H1 (cell line): ENCODE measurements around the gene FCN3. TPM values are rescaled to one million over a fixed set of nuclear protein-coding genes. Genes with fewer than 3 reads are reported as not detected.

Source experiments
- CTCF ChIA-PET: fragments of 300-600 bp; sonication (Branson Sonifier 250); formaldehyde crosslinking; loops from one replicate; lab custom pipeline; 2021; ENCODE audit not compliant: partially characterized antibody; lab: Charles Lee
- POLR2A ChIA-PET: fragments of 300-600 bp; sonication (Branson Sonifier 250); formaldehyde crosslinking; loops from one replicate; lab custom pipeline; 2021; ENCODE audit warnings: inconsistent platforms; ENCODE audit not compliant: partially characterized antibody; lab: Charles Lee
- DNase-seq, 2 experiments: peaks; one replicate each; pipeline versions ENCODE4 v3.0.0 to v3.0.0-alpha.2; 2010 to 2022; ENCODE audit warnings: low spot score in 2 of 2, low read depth in 1 of 2, mixed read lengths in 1 of 2
- FAIRE-seq: peaks from 2 replicates; lab custom pipeline; 2011; peaks lifted over from hg19 to GRCh38; lab: Jason Lieb, UNC
- H2AFZ ChIP-seq: 2 replicates; pipeline ENCODE4 v1.8.1; 2012; ENCODE audit warnings: low read length, inconsistent platforms
- H2AK5ac ChIP-seq: 2 replicates; pipeline ENCODE4 v1.6.1; 2013; ENCODE audit warnings: low read depth, low read length
- H2BK120ac ChIP-seq: replicated peaks from 2 replicates; pipeline ENCODE3; 2013; ENCODE audit warnings: low read depth, low read length, inconsistent platforms
- H2BK12ac ChIP-seq: 2 replicates; pipeline ENCODE4 v1.6.1; 2013; ENCODE audit warnings: low read depth, low read length
- H2BK15ac ChIP-seq: 2 replicates; pipeline ENCODE4 v1.6.1; 2013; ENCODE audit warnings: low read length
- H2BK20ac ChIP-seq: 2 replicates; pipeline ENCODE4 v1.6.1; 2013; ENCODE audit warnings: low read length
- H2BK5ac ChIP-seq: 2 replicates; pipeline ENCODE4 v1.6.1; 2013; ENCODE audit warnings: low read depth, low read length
- H3K14ac ChIP-seq: 2 replicates; pipeline ENCODE4 v1.6.1; 2013; ENCODE audit warnings: inconsistent platforms; ENCODE audit not compliant: insufficient read length
- H3K18ac ChIP-seq: 2 replicates; pipeline ENCODE4 v1.6.1; 2013; ENCODE audit warnings: low read length; ENCODE audit errors: extremely low read depth
- H3K23ac ChIP-seq: 2 replicates; pipeline ENCODE4 v1.6.1; 2013; ENCODE audit warnings: inconsistent platforms; ENCODE audit not compliant: insufficient read length
- H3K23me2 ChIP-seq: 2 replicates; pipeline ENCODE4 v1.6.1; 2013; ENCODE audit warnings: low read depth, low read length
- H3K27ac ChIP-seq: 2 replicates; pipeline ENCODE4 v1.6.1; 2011; ENCODE audit warnings: low read depth, low read length, inconsistent platforms
- H3K27me3 ChIP-seq, 4 experiments: replicated peaks in 1 of 4; 1 replicate in 1 of 4; 2 replicates in 3 of 4; pipeline versions ENCODE4 v1.6.1 to v1.8.1; 2011 to 2013; ENCODE audit warnings: low read length in 3 of 4, mild to moderate bottlenecking in 3 of 4, inconsistent platforms in 2 of 4, mixed read lengths in 2 of 4, moderate library complexity in 1 of 4; ENCODE audit not compliant: control insufficient read depth in 3 of 4, insufficient read depth in 3 of 4; ENCODE audit errors: extremely low read depth in 1 of 4
- H3K36me3 ChIP-seq, 4 experiments: 2 replicates each; pipeline versions ENCODE4 v1.6.1 to v1.8.1; 2011 to 2013; ENCODE audit warnings: mild to moderate bottlenecking in 4 of 4, low read length in 3 of 4, moderate library complexity in 2 of 4, control low read depth in 1 of 4, inconsistent platforms in 1 of 4; ENCODE audit not compliant: insufficient read depth in 4 of 4, control insufficient read depth in 2 of 4
- H3K4ac ChIP-seq: replicated peaks from 2 replicates; pipeline ENCODE3; 2013; ENCODE audit warnings: low read length, low read depth, mixed read lengths, inconsistent platforms; ENCODE audit not compliant: insufficient read length
- H3K4me1 ChIP-seq, 4 experiments: replicated peaks in 1 of 4; 1 replicate in 1 of 4; 2 replicates in 3 of 4; pipeline versions ENCODE4 v1.6.1 to v1.8.1; 2011 to 2013; ENCODE audit warnings: low read length in 3 of 4, inconsistent platforms in 2 of 4, mixed read lengths in 1 of 4; ENCODE audit not compliant: insufficient read depth in 4 of 4, control insufficient read depth in 3 of 4
- H3K4me2 ChIP-seq, 2 experiments: 2 replicates each; pipeline versions ENCODE4 v1.6.1 to v1.8.1; 2011 to 2013; ENCODE audit warnings: low read depth in 2 of 2, low read length in 2 of 2, control low read depth in 1 of 2, inconsistent platforms in 1 of 2, mild to moderate bottlenecking in 1 of 2; ENCODE audit not compliant: insufficient read depth in 1 of 2
- H3K4me3 ChIP-seq, 4 experiments: fragments of 200-600, 300-600 bp in 1 of 4; sonication (generic), shearing (Covaris generic), sonication (Bioruptor Twin) in 1 of 4; 2 replicates each; pipeline versions ENCODE4 v1.5.1 to v1.8.1; 2011 to 2016; ENCODE audit warnings: low read length in 4 of 4, low read depth in 3 of 4, control low read depth in 2 of 4, inconsistent platforms in 2 of 4, mild to moderate bottlenecking in 2 of 4, mixed read lengths in 1 of 4, moderate library complexity in 1 of 4; ENCODE audit not compliant: insufficient read depth in 2 of 4; ENCODE audit errors: extremely low read depth in 1 of 4
- H3K56ac ChIP-seq: replicated peaks from 2 replicates; pipeline ENCODE3; 2013; ENCODE audit warnings: low read depth, mild to moderate bottlenecking, mixed read lengths, low read length, inconsistent platforms; ENCODE audit not compliant: insufficient read length
- H3K79me1 ChIP-seq: 2 replicates; pipeline ENCODE4 v1.6.1; 2013; ENCODE audit warnings: low read depth, low read length, control low read depth
- H3K79me2 ChIP-seq, 2 experiments: 2 replicates each; pipeline versions ENCODE4 v1.6.1 to v1.8.1; 2012 to 2013; ENCODE audit warnings: low read length in 2 of 2, mild to moderate bottlenecking in 2 of 2, inconsistent platforms in 1 of 2; ENCODE audit not compliant: insufficient read depth in 2 of 2, control insufficient read depth in 1 of 2
- H3K9ac ChIP-seq, 4 experiments: replicated peaks in 1 of 4; 1 replicate in 1 of 4; 2 replicates in 3 of 4; pipeline versions ENCODE4 v1.6.1 to v1.8.1; 2011 to 2013; ENCODE audit warnings: low read depth in 3 of 4, low read length in 3 of 4, control low read depth in 2 of 4, mild to moderate bottlenecking in 2 of 4, moderate library complexity in 2 of 4, inconsistent platforms in 1 of 4; ENCODE audit errors: extremely low read depth in 1 of 4
- H3K9me3 ChIP-seq, 2 experiments: 2 replicates each; pipeline versions ENCODE4 v1.6.1 to v1.8.1; 2012 to 2013; ENCODE audit warnings: mild to moderate bottlenecking in 2 of 2, moderate library complexity in 2 of 2, control low read depth in 1 of 2, inconsistent platforms in 1 of 2, low read depth in 1 of 2, low read length in 1 of 2, mixed read lengths in 1 of 2; ENCODE audit not compliant: insufficient read depth in 2 of 2
- H4K20me1 ChIP-seq, 2 experiments: replicated peaks in 1 of 2; 2 replicates each; pipeline versions ENCODE3 to v1.8.1; 2011 to 2013; ENCODE audit warnings: inconsistent platforms in 2 of 2, low read length in 2 of 2, mild to moderate bottlenecking in 1 of 2; ENCODE audit not compliant: insufficient read depth in 2 of 2, control insufficient read depth in 1 of 2
- H4K5ac ChIP-seq: 2 replicates; pipeline ENCODE4 v1.6.1; 2013; ENCODE audit warnings: low read length, low read depth, mixed read lengths, inconsistent platforms; ENCODE audit not compliant: insufficient read length
- H4K8ac ChIP-seq: 2 replicates; pipeline ENCODE4 v1.8.0; 2013; ENCODE audit warnings: mild to moderate bottlenecking, moderate library complexity, low read length, inconsistent platforms; ENCODE audit not compliant: insufficient read depth; ENCODE audit errors: extremely low read depth
- H4K91ac ChIP-seq: replicated peaks from 2 replicates; pipeline ENCODE3; 2013; ENCODE audit warnings: low read length, mixed read lengths, inconsistent platforms; ENCODE audit not compliant: insufficient read length
- CHD1 ChIP-seq: IDR thresholded peaks from 2 replicates; pipeline ENCODE4 v1.6.1; 2012; ENCODE audit warnings: low read depth, low read length, improper control_type of control experiment
- EZH2 ChIP-seq: fragments of 200-600 bp; sonication (generic); IDR thresholded peaks from 2 replicates; pipeline ENCODE4 v1.7.1; 2012; ENCODE audit warnings: low read depth, mild to moderate bottlenecking, moderate library complexity, low read length, inconsistent platforms; ENCODE audit not compliant: severe bottlenecking
- KDM5A ChIP-seq: fragments of 200-600 bp; IDR thresholded peaks from 2 replicates; pipeline ENCODE4 v1.7.1; 2012; ENCODE audit warnings: mild to moderate bottlenecking, low read length, inconsistent platforms, mixed read lengths
- PHF8 ChIP-seq: fragments of 200-600 bp; sonication (generic); conservative IDR thresholded peaks from 2 replicates; pipeline ENCODE4 v1.7.1; 2012; ENCODE audit warnings: low read depth, mild to moderate bottlenecking, inconsistent platforms, low read length, moderate library complexity
- POLR2A ChIP-seq, 2 experiments: IDR thresholded peaks; 1 replicate in 1 of 2; 2 replicates in 1 of 2; pipeline ENCODE4 v1.6.1; 2011; ENCODE audit warnings: low read depth in 2 of 2, low read length in 2 of 2, mild to moderate bottlenecking in 2 of 2; ENCODE audit errors: control extremely low read depth in 1 of 2
- POLR2AphosphoS5 ChIP-seq: IDR thresholded peaks from 2 replicates; pipeline ENCODE4 v1.6.1; 2011; ENCODE audit warnings: low read depth, low read length
- POU5F1 ChIP-seq: IDR thresholded peaks from 2 replicates; pipeline ENCODE4 v1.6.1; 2011; ENCODE audit warnings: low read depth, mild to moderate bottlenecking, low read length, moderate library complexity
- TAF1 ChIP-seq: IDR thresholded peaks from 2 replicates; pipeline ENCODE4 v1.6.1; 2011; ENCODE audit warnings: mild to moderate bottlenecking, low read depth, low read length
- TAF7 ChIP-seq: optimal IDR thresholded peaks from 2 replicates; pipeline ENCODE3; 2011; ENCODE audit warnings: low read depth, mild to moderate bottlenecking, inconsistent platforms, low read length, moderate library complexity, borderline replicate concordance
- TBP ChIP-seq: IDR thresholded peaks from 2 replicates; pipeline ENCODE4 v1.6.1; 2011; ENCODE audit warnings: low read depth, low read length, improper control_type of control experiment
- WGBS, 2 experiments: shearing (Covaris generic) in 1 of 2; methylation state at CpG; one replicate each; pipeline versions ENCODE4 v1.1.6 to v1.1.7; 2013 to 2015; ENCODE audit warnings: low lambda C conversion rate in 2 of 2, mixed read lengths in 2 of 2, inconsistent platforms in 1 of 2, low coverage in 1 of 2, missing lambda C conversion rate in 1 of 2; ENCODE audit not compliant: insufficient replicate concordance in 2 of 2, insufficient coverage in 1 of 2, insufficient read length in 1 of 2; ENCODE audit errors: extremely low coverage in 1 of 2, missing lambda C conversion rate in 1 of 2; 5-methylcytosine and 5-hydroxymethylcytosine counted together
- polyA plus RNA-seq, 7 experiments: library from polyadenylated mRNA; depleted of rRNA in 3 of 7; stranded (reverse) in 5 of 7; unstranded in 2 of 7; fragments of >200 nt in 5 of 7; fragments of 200-250 nt in 2 of 7; gene quantifications; 1 replicate in 5 of 7; 2 replicates in 1 of 7; 4 replicates in 1 of 7; pipeline versions ENCODE4 v1.2.1 to v1.2.3, GENCODE V29; 2011 to 2013; ENCODE audit warnings: missing spikeins in 2 of 7, mixed read lengths in 2 of 7
- total RNA-seq: library from RNA; stranded (reverse); fragmentation: NEBNext Ultra II Directional; extraction: Animal tissue kit (Norgen Biotek cat#: 25700); gene quantifications from 2 replicates; pipeline ENCODE4 v1.2.1, GENCODE V29; 2021
- TF ChIP-seq, protein P1 (sequence below): IDR thresholded peaks from 2 replicates; pipeline ENCODE4 v1.6.1; 2012; ENCODE audit warnings: inconsistent platforms

FCN3 gene
- total and polyA plus RNA-seq, 2 of the 8 experiments (the other 6 are each of a cell fraction or from before 2014, with no cell fraction given) = 0.30 to 0.57 TPM

- peak within 1 kb of the TSS; percentile 45 to 89 for H3K4me2 ChIP-seq
- H2AFZ ChIP-seq = no peak within 1 kb of the TSS
- H3K18ac ChIP-seq = peak within 1 kb of the TSS; percentile 73; the same call in 1 of the 2 replicates
- no peak within 1 kb of the TSS for H3K9ac ChIP-seq
- TF ChIP-seq POLR2A (IDR thresholded peaks at IDR 0.05; ENCODE audit: control extremely low read depth in 1 of 2, low read depth in 2 of 2, low read length in 2 of 2) = peak in 1 of 2 experiments; percentile 54; a peak in 1 of 3 replicates
- peak; percentile 63 for TF ChIP-seq TAF1
- TF ChIP-seq POLR2AphosphoS5 = peak; percentile 53; the same call in 1 of the 2 replicates
- no peak for TF ChIP-seq KDM5A
- no peak for TF ChIP-seq EZH2
- TF ChIP-seq TBP = peak; percentile 51; the same call in 1 of the 2 replicates
- peak; percentile 25 for TF ChIP-seq TAF7
- TF ChIP-seq POU5F1 = no peak
- no peak for TF ChIP-seq CHD1
- TF ChIP-seq, protein P1, sequence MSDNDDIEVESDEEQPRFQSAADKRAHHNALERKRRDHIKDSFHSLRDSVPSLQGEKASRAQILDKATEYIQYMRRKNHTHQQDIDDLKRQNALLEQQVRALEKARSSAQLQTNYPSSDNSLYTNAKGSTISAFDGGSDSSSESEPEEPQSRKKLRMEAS = peak; percentile 13; the same call in 1 of the 2 replicates
- 0 out of 2 replicates have a peak, but pooled peaks have one; percentile 44 for TF ChIP-seq PHF8
- H3K4me3 ChIP-seq = peak within 1 kb of the TSS; percentile 36 to 74 (median 52)
- CTCF ChIA-PET = interaction anchor here (0.5 to 18.9 kb wide), 16 partner anchors 7 to 1097 kb away, joined by 3 to 625 read pairs (median 4); partner anchors contain the start of genes FCN3, GPR3 and MAP3K6
- peak within 1 kb of the TSS; percentile 88; the same call in 1 of the 2 replicates for H2BK15ac ChIP-seq
- H4K8ac ChIP-seq = no peak within 1 kb of the TSS
- no peak within 1 kb of the TSS for H4K5ac ChIP-seq
- H3K9me3 ChIP-seq = no peaks in the 10 kb centered on the region
- no peak within 1 kb of the TSS for H2BK20ac ChIP-seq
- no peaks in the 10 kb centered on the region for H4K20me1 ChIP-seq
- H3K23me2 ChIP-seq = peaks cover 4% of the 10 kb centered on the region; the same call in 1 of the 2 replicates
- H3K14ac ChIP-seq = no peak within 1 kb of the TSS
- H3K23ac ChIP-seq = no peak within 1 kb of the TSS
- no peaks in the 10 kb centered on the region for H3K79me1 ChIP-seq
- H2BK12ac ChIP-seq = peak within 1 kb of the TSS; percentile 68; the same call in 1 of the 2 replicates
- DNase-seq = peak in 1 of 2 experiments; percentile 100
- WGBS, 2 experiments = 10% methylated on average over 21 of the region's 43 CpGs; no CpG with 5 or more reads in 1 of the 2 experiments
- no peak within 1 kb of the TSS for H3K56ac ChIP-seq
- no peak within 1 kb of the TSS for H3K27ac ChIP-seq
- no peaks in the 10 kb centered on the region for H3K36me3 ChIP-seq
- no peak within 1 kb of the TSS for H2BK120ac ChIP-seq
- no peak within 1 kb of the TSS for H2BK5ac ChIP-seq
- no peak within 1 kb of the TSS for H3K4ac ChIP-seq
- H2AK5ac ChIP-seq = peak within 1 kb of the TSS; percentile 61; the same call in 1 of the 2 replicates
- H4K91ac ChIP-seq = peak within 1 kb of the TSS; percentile 40
- H3K27me3 ChIP-seq = peaks cover 0 to 16% (median 9%) of the 10 kb centered on the region in 4 experiments; a peak in 6 of 7 replicates
- FAIRE-seq = no peak
- peaks cover 0 to 7% (median under 1%) of the 10 kb centered on the region in 4 experiments; a peak in 3 of 7 replicates for H3K4me1 ChIP-seq
- POLR2A ChIA-PET = interaction anchor here (1.0 to 3.7 kb wide), 8 partner anchors 13 to 386 kb away, joined by 3 to 18 read pairs (median 4); partner anchors contain the start of gene MAP3K6
- no peaks in the 10 kb centered on the region for H3K79me2 ChIP-seq
These were observed 8.5 kb upstream of the FCN3 start, which contains the start of gene CD164L2 for GRCh38 chr1:27383039-27383605. TSS of gene CD164L2 (minus strand) at chr1:27383333. CDS start at chr1:27383239, 94 bp downstream.
